HG03139 (cell line): ENCODE results near the gene MTHFD1.

ENCODE experiments used
- ATAC-seq: cut with Tn5 transposase; IDR thresholded peaks from one replicate; pipeline ENCODE4 v1.9.1; 2021; ENCODE audit not compliant: unreplicated experiment

The MTHFD1 gene

DNA sequence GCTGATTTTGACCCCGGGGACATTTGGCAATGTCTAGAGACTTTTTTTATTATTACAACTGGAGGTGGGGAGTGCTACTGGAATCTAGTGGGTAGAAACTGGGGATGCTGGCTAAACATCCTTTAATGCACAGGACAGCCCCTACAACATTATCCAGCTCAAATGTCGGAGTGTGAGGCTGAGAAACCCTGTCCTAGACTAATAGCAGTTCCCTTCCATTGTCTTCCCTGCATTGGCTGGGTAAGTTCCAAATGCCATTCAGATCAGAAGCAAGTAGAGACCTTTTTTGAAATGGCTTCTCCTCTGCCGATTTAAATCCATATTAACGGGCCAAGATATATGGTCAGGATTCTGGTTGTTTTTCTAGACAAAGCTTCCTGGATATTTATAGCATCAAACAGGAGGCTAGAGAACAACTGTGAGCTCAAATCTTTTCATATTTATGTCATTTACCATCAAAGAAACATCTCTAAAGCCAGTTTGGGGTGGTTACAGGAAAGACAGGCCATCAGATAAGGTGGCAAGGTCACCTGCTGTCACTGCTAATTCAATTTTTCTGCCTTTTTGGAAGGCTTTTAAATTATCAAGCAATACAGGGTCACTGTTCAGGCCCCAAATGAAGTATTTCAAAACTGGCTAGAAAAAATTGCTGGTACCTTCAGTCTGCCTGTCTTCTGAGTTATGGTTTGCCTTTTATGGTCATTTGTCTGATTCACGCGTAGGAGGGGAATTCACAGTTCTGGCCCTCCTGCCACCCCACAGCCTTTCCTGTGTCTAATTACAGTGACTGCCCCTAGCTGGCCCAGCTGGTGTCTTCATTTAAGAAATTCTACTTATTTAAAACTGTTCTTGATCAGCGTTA, 57.1 kb downstream of the MTHFD1 start:
- ATAC-seq, result peak; percentile 97

DNA sequence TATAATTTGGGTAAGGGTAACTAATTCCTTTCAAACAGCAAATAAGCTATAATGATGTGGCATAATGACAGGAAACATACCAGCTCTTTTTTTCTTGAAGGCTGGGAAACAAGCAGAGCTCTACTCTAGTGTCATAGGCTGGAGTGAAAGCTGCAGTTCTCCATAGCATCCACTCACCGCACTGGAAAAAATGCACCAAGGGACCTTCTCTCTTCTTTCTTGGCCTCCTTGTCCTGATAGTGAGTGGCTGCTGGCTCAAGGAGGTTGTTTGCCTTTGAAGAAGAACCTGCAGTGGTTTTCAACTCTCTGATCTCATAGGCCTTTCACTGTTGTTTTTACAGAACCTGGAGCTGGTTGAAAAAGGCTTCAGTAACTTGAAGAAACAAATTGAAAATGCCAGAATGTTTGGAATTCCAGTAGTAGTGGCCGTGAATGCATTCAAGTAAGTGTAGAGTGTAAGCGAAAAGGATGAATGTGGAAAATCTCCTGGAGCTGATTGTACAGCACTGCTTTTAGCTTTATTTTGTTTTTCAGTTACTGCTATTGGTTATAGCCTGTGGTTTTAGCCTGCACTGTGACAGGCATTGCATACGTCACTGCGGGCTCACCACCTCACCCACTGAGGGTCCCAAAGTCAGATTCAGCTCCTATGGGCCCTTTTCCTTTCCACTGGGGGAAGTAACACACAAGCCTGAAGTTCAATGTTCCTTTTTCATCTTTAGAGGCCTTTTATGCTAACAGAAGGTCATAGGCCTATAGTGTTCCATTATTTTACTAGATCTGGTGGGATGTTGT, 59.9 kb downstream of the MTHFD1 start:
- ATAC-seq, result no peak

DNA sequence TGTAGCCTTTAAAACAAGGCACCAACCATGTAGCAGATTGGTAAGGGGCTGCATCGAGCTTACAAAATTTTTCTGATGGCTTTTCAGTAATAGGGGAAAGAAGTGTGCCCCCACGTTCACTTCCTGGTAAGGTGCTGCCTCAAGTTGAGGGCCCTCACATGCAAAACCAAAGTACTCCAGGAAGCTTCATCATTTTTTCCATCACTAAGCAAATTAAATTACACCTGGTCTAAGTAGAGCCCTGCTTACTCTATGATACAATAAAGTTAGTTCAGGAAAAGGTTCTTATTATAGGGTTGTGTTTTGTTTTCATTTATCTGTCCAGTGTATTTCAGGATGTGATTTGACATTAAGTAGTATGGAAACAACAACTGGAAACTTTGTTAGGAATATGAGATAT, 62.1 kb downstream of the MTHFD1 start:
- no peak for ATAC-seq

DNA sequence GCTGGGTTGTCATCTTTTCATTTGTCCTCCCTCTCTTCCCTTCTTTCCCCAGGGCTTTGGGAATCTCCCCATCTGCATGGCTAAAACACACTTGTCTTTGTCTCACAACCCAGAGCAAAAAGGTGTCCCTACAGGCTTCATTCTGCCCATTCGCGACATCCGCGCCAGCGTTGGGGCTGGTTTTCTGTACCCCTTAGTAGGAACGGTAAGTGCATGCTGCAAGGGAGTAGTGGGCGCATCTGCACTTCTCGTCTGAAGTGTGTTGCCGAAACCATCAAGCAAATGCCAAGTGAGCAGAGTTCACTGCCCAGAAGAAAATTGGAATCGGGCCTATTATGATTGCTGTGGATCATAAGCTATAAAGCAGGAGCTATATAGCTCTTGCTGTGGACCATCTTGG, 66.5 kb downstream of the MTHFD1 start:
- ATAC-seq, result no peak

DNA sequence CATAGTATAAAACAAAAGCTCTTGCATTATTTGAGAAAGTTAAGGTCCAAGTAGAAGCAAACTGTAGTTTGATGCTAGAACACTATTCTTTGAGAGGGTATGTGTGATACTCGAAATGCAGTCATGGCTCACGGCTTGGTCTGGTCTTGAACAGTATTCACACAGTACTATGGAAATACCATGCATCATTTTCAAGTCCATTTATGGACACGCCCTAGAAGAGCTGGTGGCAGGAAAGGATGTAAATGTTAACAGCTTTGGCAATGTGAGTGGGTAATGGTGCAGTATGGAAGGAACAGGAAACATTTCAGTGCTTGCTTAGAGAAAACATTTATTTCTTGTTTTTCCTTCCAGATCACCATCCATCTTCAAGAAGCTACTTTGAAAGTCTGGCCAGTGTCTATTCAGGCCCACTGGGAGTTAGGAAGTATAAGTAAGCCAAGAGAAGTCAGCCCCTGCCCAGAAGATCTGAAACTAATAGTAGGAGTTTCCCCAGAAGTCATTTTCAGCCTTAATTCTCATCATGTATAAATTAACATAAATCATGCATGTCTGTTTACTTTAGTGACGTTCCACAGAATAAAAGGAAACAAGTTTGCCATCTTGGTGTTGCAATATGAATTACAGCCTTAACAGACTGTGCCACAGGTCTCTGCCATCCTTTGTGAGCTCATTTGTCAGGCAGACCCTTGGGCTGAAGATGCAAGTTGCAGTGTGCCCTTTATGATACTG, 71.4 kb downstream of the MTHFD1 start:
- no peak for ATAC-seq

DNA sequence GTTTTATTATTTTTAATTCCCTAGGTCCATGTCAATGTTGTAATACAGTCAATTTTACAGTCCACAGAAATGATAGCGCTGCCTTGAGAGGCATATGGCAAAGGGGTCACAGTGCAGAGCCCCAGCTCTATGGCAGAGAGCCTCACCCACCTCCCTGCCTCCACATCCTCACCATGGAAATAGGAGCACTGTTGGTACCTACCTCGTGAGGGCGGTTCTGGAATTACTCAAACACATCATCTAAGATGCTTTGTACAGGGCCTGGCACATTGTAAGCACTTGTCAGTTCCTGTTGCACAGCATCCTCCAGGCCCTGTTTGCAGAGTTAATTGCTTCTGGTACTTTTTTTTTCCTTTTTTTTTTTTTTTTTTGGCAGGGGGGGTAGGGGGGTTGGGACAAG, 73.1 kb downstream of the MTHFD1 start:
- ATAC-seq, result no peak

DNA sequence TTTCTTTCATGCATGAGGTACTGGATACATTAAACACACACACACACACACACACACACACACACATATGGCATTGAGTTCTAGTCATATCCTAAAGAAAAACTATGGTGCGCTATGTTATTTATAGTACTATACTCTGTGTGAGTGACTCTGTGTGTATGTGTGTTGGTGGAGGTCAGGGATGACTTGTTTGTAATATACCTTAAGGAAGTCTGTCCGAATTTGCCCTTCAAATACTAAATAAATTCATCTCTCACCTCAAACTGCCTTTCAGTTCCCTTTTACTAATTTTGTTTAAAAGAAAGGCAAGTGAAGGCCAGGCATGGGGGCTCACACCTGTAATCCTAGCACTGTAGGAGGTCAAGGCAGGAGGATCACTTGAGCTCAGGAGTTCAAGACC, 75.0 kb downstream of the MTHFD1 start:
- no peak for ATAC-seq

DNA sequence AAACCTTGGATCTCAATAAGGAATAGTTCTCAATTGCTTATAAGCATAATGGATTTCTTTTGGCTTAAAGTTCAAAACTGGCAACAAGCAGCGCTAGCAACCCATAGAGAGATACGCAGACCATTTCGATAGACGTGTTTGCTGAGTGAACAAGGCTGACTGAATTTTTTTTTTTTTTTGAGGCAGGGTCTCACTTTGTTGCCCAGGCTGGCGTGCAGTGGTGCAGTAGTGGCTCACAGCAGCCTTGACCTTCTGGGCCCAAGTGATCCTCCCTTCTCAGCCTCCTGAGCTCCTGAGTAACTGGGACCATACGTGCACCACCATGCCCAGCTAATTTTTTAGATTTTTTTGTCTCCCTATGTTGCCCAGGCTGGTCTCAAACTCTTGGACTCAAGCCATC, 75.7 kb downstream of the MTHFD1 start:
- ATAC-seq, result no peak

DNA sequence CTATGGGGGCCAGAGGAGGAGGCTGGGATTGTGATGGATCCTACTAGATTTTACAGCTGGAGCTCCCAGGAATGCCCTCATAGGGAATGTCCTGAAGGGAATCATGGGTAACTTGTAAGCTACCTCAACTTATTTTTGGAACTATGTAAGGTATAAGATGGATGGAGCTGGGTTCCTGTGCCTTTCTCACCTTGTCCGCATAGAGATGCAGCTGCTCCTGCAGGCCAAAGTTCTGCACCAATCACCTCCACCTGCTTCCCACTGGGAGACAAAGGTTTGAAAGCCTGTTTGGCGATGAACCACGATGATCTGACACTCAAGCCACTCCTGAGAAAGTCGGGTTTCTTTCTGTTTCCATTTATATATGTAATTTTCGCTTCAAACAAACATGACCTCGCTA, 76.5 kb downstream of the MTHFD1 start:
- ATAC-seq, result no peak

DNA sequence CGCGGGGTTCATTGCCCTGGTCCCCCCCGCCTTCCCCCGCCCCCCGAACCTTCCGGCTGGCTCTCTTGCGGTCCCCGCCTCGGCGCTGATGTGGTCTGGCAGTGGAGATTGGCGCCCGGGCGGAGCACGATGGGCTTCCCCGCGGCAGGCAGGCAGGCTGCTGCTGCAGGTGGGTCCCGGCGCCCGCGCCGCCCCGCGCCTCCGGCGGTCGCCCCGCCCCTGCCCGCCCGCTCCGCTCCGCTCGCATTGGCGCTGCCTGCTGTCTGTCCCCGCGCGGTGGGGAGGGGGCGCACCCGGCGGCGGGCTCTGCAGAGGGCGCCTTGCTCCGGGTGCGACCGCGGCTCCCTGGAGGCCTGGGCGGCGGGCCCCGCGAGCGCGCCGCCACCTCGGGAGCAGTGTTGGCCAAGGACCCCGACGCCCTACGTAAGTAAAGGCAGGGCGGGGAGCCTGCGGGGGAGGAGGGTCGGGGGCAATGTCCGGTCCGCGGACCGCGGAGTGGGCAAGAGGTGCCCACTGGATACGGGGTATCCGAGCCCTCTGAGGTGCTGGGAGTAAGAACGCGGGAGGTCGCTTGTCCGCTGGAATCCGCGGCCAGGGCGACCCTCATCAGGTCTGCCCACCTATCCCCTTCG, 77.2 kb downstream of the MTHFD1 start, which contains the start of gene AKAP5:
AKAP5 (plus strand) TSS at position 309 of the 632 bp plus-strand sequence. CDS start 2,896 bp downstream, outside the sequence.
- ATAC-seq, result no peak

DNA sequence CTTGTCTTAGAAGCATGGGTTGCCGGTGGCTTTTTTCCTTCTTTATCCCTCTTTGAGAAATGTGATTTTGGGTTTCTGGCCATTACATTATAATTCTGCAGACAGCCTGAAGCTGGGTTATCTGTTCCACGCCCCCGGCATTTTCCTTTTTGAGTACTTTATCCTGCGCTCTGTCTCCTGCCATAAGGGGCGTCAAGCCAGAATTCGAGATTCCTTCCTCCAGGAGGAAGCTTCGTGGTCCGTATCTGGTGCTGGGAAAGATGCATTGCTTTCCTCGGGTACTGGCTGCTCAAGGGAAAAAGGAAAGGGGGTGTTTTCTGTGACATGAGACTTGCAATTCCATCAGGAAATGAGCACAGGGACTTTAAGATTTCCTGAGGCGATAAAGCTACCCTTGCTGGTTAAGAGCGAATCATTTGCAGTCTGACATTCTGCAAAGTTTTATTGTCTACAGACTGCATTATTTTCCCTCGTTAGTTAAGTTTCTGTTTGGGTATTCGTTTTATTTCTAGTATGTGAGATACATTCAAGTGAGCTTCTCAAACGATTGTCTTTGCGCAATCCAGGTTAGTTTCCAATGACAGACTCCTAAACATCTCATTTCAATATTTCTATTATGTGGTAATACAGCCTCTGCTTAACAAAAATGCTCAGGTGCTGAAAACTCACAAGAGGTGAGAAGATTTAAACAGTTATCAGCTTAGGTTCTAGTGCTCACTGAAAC, 77.8 kb downstream of the MTHFD1 start:
- no peak for ATAC-seq

DNA sequence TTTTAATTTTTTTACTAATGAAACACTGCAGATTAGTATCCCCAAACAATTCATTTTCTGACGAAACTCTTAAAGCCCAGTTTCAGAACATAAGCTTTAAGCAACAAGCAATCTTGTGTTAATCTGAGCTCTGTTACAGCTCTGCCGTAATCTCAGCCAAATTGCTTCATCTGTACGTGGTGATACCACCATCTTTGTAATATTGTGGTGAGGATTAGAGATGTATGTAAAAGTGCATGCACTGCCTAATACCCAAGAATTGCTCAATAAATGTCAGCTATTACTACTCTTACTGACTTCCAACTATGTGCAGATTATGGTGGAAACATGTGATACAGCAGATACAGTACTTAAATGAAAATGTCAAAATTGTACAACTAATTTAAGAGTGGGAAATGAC, 78.9 kb downstream of the MTHFD1 start:
- ATAC-seq, result no peak

DNA sequence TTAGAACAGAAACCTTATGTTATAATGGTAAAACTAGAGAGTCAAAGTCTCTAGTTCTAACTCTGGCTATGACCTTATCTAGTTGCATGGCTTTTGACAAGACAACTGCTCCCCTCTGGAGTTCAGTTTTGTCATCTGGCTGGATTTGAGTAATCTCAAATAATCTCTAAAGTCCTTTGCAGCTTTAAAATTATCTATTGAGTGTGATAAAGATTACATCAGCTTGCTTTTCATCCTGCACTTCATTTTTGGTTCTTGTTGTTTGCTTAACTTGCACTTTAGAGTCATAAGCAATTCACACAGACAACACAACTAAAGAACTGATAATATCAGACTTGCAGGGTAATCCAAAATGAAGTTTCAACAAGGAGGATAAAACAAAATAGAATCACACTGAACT, 79.4 kb downstream of the MTHFD1 start:
- ATAC-seq, result no peak

DNA sequence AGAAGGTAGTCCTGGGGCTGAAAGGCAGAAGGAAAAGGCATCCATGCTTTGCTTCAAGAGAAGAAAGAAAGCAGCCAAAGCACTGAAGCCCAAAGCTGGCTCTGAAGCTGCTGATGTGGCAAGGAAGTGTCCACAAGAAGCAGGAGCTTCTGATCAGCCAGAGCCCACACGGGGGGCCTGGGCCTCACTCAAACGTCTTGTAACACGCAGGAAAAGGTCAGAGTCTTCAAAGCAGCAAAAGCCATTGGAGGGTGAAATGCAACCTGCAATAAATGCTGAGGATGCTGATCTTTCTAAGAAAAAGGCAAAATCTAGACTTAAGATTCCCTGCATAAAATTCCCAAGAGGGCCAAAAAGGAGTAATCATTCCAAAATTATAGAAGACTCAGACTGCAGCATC, 80.3 kb downstream of the MTHFD1 start:
- no peak for ATAC-seq

DNA sequence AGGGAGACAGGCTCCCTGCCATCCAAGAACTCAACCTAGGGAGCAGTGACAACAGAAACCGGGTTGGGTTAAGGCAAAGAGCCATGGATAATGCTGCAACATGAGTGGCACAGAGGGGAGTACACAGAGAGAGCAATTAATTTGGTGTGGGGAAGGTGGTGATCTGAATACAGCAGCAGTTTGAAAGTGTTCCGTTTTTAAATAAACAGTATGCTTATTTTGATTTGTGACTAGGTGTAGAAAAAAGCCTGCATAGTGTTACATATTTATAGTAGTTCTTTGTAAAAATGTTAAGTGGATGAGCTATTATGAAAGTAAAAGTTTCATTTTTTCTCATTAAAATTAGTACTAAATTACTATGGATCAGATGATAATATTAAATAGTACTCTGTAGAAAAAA, 85.9 kb downstream of the MTHFD1 start:
- no peak for ATAC-seq

DNA sequence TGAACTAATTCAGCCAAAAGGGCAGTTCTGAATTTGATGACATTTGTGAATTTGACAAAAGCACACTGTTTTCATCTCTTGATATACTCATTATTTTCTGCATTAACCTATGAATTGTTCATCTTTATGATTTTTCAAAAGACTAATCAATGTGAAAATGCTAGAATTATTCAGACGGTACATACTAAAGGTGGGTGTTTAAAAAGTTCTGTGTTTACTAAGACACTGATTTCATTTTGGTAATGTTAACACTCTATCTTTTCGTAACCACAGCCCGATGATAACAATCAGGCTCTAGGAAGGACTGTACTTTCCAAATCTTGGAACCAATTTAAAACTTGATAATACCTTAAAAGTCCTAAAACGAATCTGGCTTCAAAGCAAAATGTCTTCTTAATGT, 86.5 kb downstream of the MTHFD1 start:
- no peak for ATAC-seq

DNA sequence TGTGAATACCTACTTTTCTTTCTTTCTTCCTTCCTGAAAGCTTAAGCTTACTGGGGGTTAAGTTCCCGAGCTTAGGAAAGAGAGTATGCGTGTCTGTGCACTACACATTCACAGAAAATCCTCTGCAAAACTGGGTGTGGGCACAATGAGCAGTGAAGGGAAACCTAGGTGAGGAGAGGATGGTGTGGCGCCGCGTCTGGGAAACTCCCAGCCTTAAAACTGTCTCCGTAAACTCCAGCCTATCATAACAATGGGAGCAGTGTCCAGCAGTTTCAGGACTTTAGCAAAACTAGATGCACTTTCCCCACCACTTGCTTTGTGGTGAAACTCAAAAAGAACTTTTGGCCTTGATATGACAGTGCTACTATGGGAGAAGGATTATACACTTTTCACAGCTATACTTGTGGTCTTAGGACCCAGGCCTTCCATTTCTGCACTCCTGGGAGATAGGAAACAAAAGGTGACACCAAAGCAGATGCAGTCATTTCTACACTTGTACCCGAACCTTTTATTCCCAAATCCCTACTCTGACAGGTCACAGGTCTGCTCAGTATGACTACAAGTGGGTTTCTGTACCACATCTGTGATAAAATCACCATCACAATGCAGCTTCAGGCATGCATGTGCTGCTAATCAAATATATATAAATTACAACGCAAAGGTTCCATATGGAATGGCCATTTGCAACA, 87.6 kb downstream of the MTHFD1 start:
- ATAC-seq, result no peak

DNA sequence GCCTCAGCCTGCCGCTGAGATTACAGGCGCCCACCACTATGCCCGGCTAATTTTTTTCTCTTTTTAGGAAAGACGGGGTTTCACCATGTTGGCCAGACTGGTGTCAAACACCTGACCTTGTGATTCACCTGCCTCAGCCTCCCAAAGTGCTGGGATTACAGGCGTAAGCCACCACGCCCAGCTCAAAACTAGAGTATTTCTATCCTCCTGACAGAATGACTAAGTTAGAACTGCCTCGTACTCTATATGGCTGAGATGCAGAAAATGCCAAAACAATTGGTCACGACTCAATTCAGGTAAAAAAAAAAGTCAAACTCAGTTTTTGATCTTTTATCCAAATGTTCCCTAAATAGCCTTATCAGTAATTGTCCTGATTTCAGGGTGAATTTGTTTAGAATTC, 88.3 kb downstream of the MTHFD1 start:
- ATAC-seq, result no peak

DNA sequence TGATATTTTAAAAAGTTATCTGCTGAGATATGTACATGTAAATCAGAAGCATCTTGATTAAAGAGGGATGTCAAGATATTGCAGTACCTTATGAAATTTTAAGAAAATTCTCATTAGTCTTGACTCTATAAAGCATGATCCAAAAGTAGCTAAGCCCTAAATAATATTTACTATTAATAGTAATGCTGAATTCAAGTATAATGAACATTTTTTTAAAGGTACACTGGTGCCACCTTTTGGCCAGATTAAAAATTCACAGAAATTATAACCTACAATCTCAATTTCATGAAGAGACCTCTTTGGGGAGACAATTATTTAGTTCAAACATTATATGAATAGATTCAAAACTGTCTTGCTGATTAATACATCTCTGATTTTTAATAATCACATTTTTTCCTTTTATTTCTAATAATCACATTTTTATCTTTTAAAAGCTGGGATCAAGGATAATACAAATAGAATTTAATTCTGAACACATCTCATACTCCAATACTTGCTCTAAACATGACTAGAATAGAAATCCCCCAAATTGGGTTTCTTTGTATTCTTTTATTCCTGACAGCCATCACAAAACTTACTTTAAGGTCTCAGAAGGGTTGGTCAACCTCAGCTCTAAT, 90.6 kb downstream of the MTHFD1 start:
- ATAC-seq, result no peak
